ENCODE measurements around the gene EEF1AKMT2.

DNA sequence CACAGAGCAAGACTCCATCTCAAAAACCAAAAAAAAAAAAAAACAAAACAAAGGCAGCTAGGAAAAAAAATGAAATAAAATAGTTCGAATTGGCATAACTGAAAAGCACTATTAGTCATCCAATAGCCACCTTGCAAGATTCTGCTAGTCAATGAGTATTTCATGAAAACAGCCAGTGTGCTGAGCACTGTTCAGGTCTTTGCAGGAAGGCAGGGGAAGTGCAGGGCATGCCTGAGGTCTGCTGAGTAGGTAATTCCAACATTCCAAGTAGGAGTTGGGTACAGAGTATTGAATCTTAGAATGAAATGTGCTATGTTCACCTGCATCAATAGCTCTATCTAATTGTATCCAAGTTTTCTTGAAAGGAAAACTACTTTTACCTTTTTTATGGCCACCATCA, 32.8 kb upstream of the EEF1AKMT2 start:
- TF ChIP-seq POLR2A (IDR thresholded peaks at IDR 0.05): no peak
- TF ChIP-seq, protein P1, sequence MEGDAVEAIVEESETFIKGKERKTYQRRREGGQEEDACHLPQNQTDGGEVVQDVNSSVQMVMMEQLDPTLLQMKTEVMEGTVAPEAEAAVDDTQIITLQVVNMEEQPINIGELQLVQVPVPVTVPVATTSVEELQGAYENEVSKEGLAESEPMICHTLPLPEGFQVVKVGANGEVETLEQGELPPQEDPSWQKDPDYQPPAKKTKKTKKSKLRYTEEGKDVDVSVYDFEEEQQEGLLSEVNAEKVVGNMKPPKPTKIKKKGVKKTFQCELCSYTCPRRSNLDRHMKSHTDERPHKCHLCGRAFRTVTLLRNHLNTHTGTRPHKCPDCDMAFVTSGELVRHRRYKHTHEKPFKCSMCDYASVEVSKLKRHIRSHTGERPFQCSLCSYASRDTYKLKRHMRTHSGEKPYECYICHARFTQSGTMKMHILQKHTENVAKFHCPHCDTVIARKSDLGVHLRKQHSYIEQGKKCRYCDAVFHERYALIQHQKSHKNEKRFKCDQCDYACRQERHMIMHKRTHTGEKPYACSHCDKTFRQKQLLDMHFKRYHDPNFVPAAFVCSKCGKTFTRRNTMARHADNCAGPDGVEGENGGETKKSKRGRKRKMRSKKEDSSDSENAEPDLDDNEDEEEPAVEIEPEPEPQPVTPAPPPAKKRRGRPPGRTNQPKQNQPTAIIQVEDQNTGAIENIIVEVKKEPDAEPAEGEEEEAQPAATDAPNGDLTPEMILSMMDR (IDR thresholded peaks at IDR 0.05): no peak
